Mucosa of descending colon (tissue), 3 donors: ENCODE measurements around the gene DUT. TPM values are rescaled to one million over a fixed set of nuclear protein-coding genes. Genes with fewer than 3 reads are reported as not detected.
A peak's percentile ranks its signal among the peaks of the same experiment; 100 is the strongest.

Experiments used
- ATAC-seq: fragments of 200-7000 bp; cut with Tn5 transposase; one replicate; pipeline ENCODE4 v1.9.1; 2020; ENCODE audit warnings: mild to moderate bottlenecking, moderate library complexity
- DNase-seq, 3 donors: peaks; one replicate each; pipeline ENCODE4 v3.0.0-alpha.2; 2020
- H3K36me3 ChIP-seq: fragments of 200-600 bp; one replicate; pipeline ENCODE4 v1.8.0; 2021; ENCODE audit warnings: low read depth, mild to moderate bottlenecking
- H3K4me1 ChIP-seq: fragments of 200-600 bp; one replicate; pipeline ENCODE4 v1.8.0; 2021; ENCODE audit warnings: low read depth, mild to moderate bottlenecking
- H3K4me3 ChIP-seq: fragments of 200-600 bp; one replicate; pipeline ENCODE4 v1.8.0; 2021; ENCODE audit warnings: mild to moderate bottlenecking
- H3K9me3 ChIP-seq: fragments of 200-600 bp; one replicate; pipeline ENCODE4 v1.8.0; 2021; ENCODE audit warnings: mild to moderate bottlenecking
- CTCF ChIP-seq: fragments of 200-600 bp; IDR thresholded peaks from one replicate; pipeline ENCODE4 v1.8.0; 2022; ENCODE audit warnings: antibody characterized with exemption, mild to moderate bottlenecking
- intact Hi-C, 2 donors: fragments of 100-400 bp; cut with DNase I in 1 of 2; cut with micrococcal nuclease in 1 of 2; formaldehyde crosslinking; loops; one replicate each; pipeline versions ENCODE4 v1.11.0 to v1.11.1; 2022; cut with DNase I, micrococcal nuclease
- long read RNA-seq, 2 donors: library from polyadenylated mRNA; unstranded; transcript quantifications; one replicate each; pipeline ENCODE4 v2.0.0, GENCODE V29; 2019 to 2021
- total RNA-seq, 3 donors: library from RNA; stranded (reverse); fragmentation: NEBNext Ultra II Directional in 2 of 3; extraction: Animal tissue kit (Norgen Biotek cat#: 25700) in 2 of 3; gene quantifications; one replicate each; pipeline versions ENCODE4 v1.2.1 to v1.2.4, GENCODE V29; 2021 to 2023
- donor health status: DM: no; HTN: no; CAD: no; lungs with moderate emphysema.
- donor health status: DM: no; HTN: no; CAD: no.
- donor health status: DM: no; HTN: yes; CAD: no.

DUT gene
- 10 to 100 TPM; 46.3 to 81.6 (median 69.4) TPM for total RNA-seq
- long read RNA-seq, donor 1, transcript DUT-205 (7 exons, 769 nt) = minor isoform, 14 of 111 reads
- long read RNA-seq, donor 1, transcript DUT-201 (7 exons, 2,147 nt) = major isoform, 66 of 111 reads
- long read RNA-seq, donor 1, transcript DUT-202 (6 exons, 1,935 nt) = minor isoform, 28 of 111 reads
- long read RNA-seq, donor 1, partial matches to known transcripts = 0 of 111 reads
- long read RNA-seq, donor 1, other reads (novel, unspliced or antisense) = 2 of 111 reads
- long read RNA-seq, donor 2, transcript DUT-202 (6 exons, 1,935 nt) = major isoform, 34 of 84 reads
- long read RNA-seq, donor 2, transcript DUT-205 (7 exons, 769 nt) = minor isoform, 10 of 84 reads
- long read RNA-seq, donor 2, transcript DUT-201 (7 exons, 2,147 nt) = minor isoform, 33 of 84 reads
- long read RNA-seq, donor 2, partial matches to known transcripts = 1 of 84 reads
- long read RNA-seq, donor 2, other reads (novel, unspliced or antisense) = 3 of 84 reads

DNA sequence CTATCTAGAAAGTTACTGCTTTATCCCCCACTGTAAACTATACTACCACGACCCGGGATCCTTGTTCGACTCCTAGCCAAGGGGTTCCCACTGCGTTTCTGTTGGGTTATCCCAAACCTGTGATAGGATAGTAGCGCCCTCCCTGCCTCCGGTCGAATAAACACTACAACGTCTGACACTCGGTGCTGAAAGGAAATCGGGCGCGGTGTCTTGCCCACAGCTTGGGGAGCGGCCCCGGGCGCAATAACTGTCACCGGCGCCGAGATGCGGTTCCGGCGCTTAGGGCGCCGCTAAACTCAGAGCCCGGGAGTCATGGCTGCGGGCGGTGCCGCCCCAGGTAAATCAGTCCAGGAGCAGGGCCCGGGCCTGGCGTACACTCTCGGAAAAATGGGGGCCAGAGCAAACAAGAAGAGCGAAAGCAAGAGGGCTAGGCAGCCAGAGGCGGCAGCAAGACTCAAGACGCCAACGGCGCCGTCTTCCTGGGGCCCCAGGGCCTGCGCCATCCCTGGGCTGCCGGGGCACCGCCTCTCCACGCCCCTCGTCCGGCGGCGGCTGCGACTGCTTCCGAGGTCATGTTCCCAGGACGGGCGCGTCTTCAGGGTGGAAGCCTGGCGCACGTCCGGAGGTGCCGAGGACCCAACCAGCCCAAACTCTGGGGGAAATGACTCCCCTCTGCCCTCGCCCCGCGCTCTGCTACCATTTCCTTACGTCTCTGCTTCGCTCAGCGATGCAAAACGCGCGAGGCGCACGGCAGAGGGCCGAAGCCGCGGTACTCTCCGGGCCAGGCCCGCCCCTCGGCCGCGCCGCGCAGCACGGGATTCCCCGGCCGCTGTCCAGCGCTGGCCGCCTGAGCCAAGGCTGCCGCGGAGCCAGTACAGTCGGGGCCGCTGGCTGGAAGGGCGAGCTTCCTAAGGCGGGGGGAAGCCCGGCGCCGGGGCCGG, at the start of gene DUT:
Gene DUT (plus strand): TSS at position 575 of the 941 bp plus-strand sequence. CDS start 87 bp downstream, at position 662.
- Histone ChIP-seq H3K36me3 (no peaks in the 10 kb centered on the region), H3K9me3 (no peaks in the 10 kb centered on the region), H3K4me1 (peaks cover 9% of the 10 kb centered on the region), H3K4me3 (peak within 1 kb of the TSS; percentile 71)
- DNase-seq = peak; percentile 88 to 91 (median 90)
- intact Hi-C loops = no loop called here
- ATAC-seq = peak; percentile 93
- TF ChIP-seq CTCF = no peak

GRCh38 chr15:48281674-48282073, 49.6 kb upstream of the DUT start:
- Histone ChIP-seq H3K36me3 (no peaks in the 10 kb centered on the region), H3K4me1 (peaks cover 3% of the 10 kb centered on the region), H3K4me3 (no peak overlapping the region), H3K9me3 (no peaks in the 10 kb centered on the region)
- DNase-seq (no peak), ATAC-seq (no peak)
- intact Hi-C loops = no loop called here
- no peak for TF ChIP-seq CTCF

DNA sequence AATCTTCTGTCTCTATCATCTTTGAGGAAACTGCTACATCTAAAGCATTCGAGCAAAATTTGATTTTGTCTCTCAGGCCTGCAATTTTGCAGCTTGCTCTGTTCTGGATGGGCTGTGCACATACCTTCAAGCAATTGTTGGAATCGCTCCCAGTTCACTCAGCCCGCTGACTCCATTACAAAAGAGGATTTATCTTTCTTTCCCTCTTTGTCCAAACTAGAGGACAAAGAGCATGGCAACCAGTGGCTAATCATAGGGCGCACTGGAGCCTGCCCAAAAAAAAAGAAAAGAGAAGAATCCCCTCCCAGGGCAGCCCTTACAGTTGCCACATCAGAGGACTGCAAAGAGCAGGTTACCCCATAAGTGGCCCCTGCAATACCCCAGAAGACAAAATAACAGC, 49.0 kb upstream of the DUT start:
- DNase-seq (no peak), ATAC-seq (no peak)
- no peaks in the 10 kb centered on the region for H3K36me3 ChIP-seq
- no peaks in the 10 kb centered on the region for H3K9me3 ChIP-seq
- intact Hi-C loops = no loop called here
- peaks cover 3% of the 10 kb centered on the region for H3K4me1 ChIP-seq
- TF ChIP-seq CTCF = no peak
- H3K4me3 ChIP-seq = no peak overlapping the region

DNA sequence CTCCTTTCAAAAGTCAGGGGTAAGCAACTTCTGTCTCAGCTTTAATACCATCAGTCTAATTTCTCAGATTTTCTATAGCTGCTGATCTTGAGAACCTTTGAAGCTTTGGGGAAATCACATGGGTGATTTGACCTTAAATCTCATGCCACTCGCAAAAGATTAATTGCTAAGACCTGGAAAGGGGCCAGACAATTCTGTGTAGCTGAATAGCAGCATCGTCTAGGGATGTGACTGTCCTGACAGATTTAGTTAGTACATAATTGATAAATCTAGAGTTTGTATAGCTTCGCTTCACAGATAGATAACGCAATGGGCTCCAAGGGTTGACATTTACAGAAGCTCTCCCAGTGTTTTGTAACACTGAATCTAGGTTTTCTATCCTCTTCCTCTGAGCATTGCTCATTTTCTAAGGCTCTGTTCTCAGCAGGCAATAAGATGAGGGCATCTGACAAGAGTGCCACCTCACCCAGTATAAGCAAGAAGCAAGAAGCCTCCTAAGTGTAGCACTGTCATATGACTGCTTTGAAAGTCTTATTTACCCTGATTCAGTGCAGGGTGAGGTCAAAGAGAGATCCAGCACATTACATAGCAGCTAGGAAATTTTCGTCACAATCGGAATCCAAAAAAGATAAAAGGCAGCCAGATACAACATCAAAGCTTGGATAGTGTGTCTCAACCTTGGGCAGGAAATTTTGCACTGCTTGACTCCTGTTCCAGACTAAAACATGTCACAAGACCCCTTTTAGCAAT, 47.7 kb upstream of the DUT start:
- intact Hi-C loops = no loop called here
- Histone ChIP-seq H3K9me3 (no peaks in the 10 kb centered on the region), H3K4me1 (peaks cover 3% of the 10 kb centered on the region), H3K4me3 (no peak overlapping the region), H3K36me3 (no peaks in the 10 kb centered on the region)
- no peak for TF ChIP-seq CTCF
- ATAC-seq = no peak
- DNase-seq = no peak
